ENCODE data around the gene SULF2.

The SULF2 gene

DNA sequence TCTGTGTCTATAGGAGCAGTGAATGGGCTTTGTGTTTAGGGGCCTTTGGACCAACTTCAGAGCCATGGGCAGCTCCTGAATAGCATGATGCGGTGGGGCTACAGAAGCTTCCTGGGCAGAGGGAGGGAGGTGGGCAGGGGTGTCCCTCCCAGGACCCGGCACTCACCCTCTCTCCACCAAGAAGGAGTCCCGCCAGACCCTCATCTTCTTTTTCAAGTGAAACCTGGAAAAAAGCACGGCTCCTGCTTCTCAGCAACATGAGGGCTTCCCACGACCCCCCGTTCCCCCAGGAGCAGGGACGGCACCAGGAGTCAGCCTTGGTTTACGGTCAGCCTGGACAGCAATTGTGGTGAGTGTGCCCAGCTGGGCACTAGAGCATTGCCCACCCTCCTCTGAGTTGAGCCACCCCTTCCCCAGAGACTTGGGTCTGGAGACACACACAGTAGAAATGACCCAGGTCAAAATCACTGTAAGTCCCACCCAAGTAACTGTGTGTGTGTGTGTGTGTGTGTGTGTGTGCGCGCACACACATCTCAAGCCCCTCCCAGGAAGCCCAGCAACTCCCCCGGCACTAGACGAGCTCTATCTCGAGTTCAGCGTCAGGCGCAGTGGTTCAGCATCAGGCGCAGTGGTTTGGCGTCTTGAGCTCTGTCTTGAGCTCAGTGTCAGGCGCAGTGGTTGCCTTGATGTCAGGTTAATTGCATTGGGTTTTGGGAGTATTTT, 108.2 kb downstream of the SULF2 start:
- Mint-ChIP-seq H3K4me1 (ENCODE audit: low read depth) (no peaks in the 10 kb centered on the region), H3K4me3 (no peak overlapping the region), H3K9me3 (ENCODE audit: low read depth) (no peaks in the 10 kb centered on the region), H3K36me3 (no peaks in the 10 kb centered on the region), H3K27me3 (no peaks in the 10 kb centered on the region), H3K27ac (peak overlapping the region; percentile 5)

DNA sequence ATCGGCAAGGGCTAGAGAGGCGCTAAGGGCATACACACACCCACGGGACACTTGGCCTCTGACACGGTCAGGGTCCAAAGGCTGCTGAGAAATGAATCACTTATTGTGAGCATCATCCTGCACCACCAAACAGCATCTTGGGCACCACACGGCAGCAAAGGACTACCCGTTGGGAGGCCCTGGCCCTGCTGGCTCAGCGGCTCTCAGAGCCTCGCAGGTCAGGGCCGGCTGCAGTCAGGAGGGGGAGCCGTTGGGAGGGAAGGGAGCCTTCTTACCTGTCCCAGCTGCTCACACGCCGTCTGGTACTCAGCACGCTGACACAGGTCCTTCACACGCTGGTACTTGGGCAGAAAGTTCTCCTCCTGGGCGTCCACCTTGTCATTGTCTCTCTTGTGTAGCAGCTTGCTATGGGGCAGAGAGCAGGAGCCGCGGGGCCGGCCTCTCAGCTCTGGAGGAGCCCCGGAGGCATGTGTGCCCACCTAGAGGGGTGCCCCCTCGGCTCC, 109.0 kb downstream of the SULF2 start:
- no peaks in the 10 kb centered on the region for H3K4me1 Mint-ChIP-seq (ENCODE audit: low read depth)
- H3K27ac Mint-ChIP-seq = no peak overlapping the region
- H3K9me3 Mint-ChIP-seq (ENCODE audit: low read depth) = no peaks in the 10 kb centered on the region
- H3K27me3 Mint-ChIP-seq = no peaks in the 10 kb centered on the region
- no peak overlapping the region for H3K4me3 Mint-ChIP-seq
- no peaks in the 10 kb centered on the region for H3K36me3 Mint-ChIP-seq

DNA sequence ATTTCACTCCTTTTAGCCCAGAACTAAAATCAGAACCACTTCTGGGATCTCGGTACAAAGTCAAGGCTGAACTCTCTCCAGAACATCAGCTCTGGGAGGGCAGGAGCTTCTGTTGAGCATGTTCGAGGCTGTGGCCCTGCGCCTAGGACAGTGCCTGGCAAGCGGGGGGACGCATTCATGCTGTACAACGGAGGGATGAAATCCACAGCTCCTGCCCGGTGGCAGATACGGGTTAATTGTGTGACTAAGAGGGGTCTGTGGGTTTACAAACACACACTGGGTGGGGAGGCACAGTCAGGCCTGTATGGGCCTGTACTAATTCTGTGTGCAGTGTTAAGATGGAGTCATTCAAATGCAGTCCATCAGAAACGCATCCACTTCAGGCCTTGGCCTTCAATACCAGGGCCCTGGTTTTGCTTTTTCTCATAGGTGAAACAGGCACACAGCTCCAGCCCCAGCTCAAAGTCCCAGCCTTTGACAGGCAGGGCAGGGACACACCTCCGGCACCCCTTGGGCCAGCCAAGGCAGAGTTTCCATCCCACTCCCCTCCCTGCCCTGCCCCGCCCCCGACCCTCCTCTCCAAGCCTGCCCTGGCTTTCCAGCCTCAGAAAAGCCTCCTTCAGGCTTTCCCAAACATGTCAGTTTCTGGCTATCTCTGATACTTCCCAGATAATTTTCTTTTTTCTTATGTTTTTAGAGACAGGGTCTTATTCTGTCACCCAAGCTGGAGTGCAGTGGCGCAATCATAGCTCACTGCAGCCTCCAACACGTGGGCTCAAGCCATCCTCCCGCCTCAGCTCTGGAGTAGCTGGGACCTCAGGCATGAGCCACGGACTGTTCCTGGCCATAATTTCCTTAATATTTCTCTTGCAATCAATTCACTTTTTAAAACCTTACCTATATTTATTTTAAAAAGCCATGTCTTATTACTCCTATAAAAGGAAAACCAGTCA, 109.8 kb downstream of the SULF2 start:
- H3K27me3 Mint-ChIP-seq = no peaks in the 10 kb centered on the region
- H3K9me3 Mint-ChIP-seq (ENCODE audit: low read depth) = no peaks in the 10 kb centered on the region
- no peak overlapping the region for H3K27ac Mint-ChIP-seq
- no peaks in the 10 kb centered on the region for H3K4me1 Mint-ChIP-seq (ENCODE audit: low read depth)
- H3K36me3 Mint-ChIP-seq = no peaks in the 10 kb centered on the region
- H3K4me3 Mint-ChIP-seq = no peak overlapping the region

DNA sequence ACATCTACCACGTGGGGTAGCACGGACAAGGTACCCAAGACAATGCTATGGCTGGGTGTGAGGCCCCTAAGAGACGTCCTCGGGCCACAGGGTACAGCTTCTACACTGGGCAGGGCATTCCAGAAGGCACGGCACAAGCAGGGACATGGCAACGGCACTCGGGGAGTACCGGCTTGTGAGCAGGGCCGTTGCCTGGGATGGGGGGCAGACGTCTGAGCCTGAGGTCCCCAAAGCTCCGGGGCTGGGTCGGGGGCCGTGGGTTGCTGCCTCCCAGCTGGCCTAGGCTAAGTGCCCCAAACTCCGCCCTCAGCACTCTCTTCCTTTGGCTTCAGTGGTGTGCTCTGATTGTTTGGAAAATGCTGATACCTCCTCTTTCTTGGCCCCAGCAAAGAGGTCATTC, 110.6 kb downstream of the SULF2 start:
- H3K27ac Mint-ChIP-seq = no peak overlapping the region
- H3K9me3 Mint-ChIP-seq (ENCODE audit: low read depth) = no peaks in the 10 kb centered on the region
- H3K27me3 Mint-ChIP-seq = no peaks in the 10 kb centered on the region
- H3K4me3 Mint-ChIP-seq = no peak overlapping the region
- no peaks in the 10 kb centered on the region for H3K36me3 Mint-ChIP-seq
- H3K4me1 Mint-ChIP-seq (ENCODE audit: low read depth) = no peaks in the 10 kb centered on the region

DNA sequence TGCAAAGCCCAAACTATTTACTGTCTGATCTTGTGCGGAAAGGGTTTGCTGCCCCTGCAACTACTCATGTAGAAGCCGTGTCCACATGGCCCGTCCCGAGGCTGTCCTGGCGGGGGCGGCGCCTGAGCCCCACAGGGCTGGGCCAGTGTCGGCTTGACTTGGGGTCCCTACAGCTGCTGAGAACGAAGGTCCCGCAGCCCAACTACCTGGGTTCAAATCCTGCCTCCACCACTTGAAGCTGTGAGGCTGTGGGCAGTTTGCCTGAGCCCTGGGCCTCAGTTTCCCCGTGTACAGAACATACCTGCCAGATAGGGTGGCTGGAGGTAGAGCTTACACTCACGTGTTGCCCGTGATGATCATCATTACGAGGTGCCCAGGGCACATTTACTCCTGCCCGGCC, 111.1 kb downstream of the SULF2 start:
- no peaks in the 10 kb centered on the region for H3K27me3 Mint-ChIP-seq
- no peaks in the 10 kb centered on the region for H3K4me1 Mint-ChIP-seq (ENCODE audit: low read depth)
- H3K4me3 Mint-ChIP-seq = no peak overlapping the region
- H3K9me3 Mint-ChIP-seq (ENCODE audit: low read depth) = no peaks in the 10 kb centered on the region
- no peak overlapping the region for H3K27ac Mint-ChIP-seq
- no peaks in the 10 kb centered on the region for H3K36me3 Mint-ChIP-seq

DNA sequence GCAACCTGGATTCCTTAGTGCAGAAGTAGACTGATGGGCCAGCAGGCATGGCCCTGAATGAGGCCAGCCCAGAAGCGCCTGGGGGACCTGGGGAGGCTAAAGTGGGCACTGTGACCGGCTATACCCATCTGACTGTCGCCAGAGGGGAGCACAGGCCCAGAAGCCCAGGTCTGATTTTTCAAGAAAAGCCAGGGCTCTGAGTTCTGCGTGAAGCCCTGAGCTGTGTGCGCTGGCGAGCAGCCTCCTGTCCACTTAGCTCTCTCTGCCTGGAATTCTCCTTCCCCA, 111.7 kb downstream of the SULF2 start:
- no peak overlapping the region for H3K4me3 Mint-ChIP-seq
- H3K4me1 Mint-ChIP-seq (ENCODE audit: low read depth) = no peaks in the 10 kb centered on the region
- H3K27me3 Mint-ChIP-seq = no peaks in the 10 kb centered on the region
- peak overlapping the region; percentile 58 for H3K27ac Mint-ChIP-seq
- no peaks in the 10 kb centered on the region for H3K9me3 Mint-ChIP-seq (ENCODE audit: low read depth)
- H3K36me3 Mint-ChIP-seq = no peaks in the 10 kb centered on the region

DNA sequence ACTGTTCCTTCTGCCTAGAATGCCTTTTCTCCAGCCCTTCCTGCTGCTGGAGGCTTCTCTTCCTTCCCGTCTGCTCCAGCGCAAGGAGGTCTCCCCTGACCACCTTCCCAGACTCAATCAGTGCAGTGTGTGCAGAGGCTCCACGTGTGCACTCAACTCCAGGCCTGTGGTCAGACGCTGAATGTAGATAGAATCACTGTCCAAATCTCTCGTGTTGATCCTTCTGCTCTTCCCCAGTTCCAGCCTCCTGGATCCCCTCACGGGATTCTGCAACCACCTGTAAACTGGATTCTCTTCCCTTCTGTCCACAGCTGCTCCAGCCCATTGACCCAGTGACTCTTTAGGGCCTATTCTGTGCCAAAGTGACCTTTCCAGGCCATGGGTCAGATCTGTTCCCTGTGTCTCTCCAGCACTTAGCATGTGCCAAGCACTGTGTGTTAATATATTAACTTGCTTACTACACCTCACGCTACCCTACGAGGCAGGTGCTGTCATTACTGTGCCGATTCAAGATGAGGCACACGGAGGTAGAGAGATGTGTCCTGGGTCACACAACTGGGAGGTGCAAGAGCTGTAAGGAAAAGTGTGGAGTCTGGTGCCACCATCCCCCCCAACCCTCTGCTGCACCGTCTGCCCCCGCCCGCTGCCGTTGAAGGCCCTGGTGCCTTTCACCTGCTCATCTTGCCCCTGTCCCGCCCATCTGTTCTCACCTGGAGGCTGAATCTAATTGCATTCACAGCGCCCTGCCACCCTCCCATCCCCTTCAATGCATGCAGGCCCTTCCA, 112.2 kb downstream of the SULF2 start:
- peak overlapping the region; percentile 6 for H3K27ac Mint-ChIP-seq
- no peaks in the 10 kb centered on the region for H3K36me3 Mint-ChIP-seq
- H3K9me3 Mint-ChIP-seq (ENCODE audit: low read depth) = no peaks in the 10 kb centered on the region
- no peak overlapping the region for H3K4me3 Mint-ChIP-seq
- no peaks in the 10 kb centered on the region for H3K27me3 Mint-ChIP-seq
- H3K4me1 Mint-ChIP-seq (ENCODE audit: low read depth) = no peaks in the 10 kb centered on the region

DNA sequence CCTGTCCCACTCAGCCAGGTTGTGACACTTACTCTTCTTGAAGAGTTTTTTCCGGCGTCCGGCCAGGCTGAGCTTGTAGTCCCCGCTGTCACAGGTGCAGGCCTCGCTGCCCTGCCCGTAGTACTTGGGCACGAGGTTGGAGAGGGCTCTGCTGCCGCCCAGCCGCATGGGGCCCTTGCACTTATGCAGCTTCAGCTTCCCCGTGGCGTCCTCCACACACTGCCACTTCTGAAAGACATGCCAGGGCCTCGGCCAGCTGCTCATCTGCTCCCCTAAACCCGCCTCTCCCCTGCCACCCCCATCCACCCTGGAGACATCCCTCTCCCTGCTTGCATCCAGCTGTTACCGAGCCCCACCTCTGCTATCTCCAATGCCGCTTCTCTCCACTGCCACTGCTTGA, 113.1 kb downstream of the SULF2 start:
- Mint-ChIP-seq H3K27me3 (no peaks in the 10 kb centered on the region), H3K4me1 (ENCODE audit: low read depth) (no peaks in the 10 kb centered on the region), H3K36me3 (no peaks in the 10 kb centered on the region), H3K4me3 (no peak overlapping the region), H3K9me3 (ENCODE audit: low read depth) (no peaks in the 10 kb centered on the region), H3K27ac (peak overlapping the region; percentile 2)

DNA sequence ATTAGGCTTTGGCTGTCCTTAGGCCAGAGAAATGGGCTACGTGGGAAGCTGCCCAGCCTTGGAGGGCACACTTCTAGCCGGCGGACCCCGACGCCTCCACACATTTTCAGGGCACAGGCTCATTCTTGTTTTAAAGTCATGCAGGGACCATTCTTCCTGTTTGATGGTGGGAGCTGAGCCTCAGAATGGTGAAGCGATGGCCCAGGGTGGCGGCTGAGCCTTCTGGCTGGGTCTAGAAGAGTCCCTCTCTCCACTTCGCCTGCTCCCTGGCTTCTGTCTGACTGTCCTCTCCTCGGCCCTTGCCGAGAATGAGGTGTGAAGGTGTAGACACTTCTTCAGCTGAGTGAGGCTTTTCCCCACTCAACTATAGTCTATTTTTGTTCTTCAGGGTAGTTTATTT, 114.4 kb downstream of the SULF2 start:
- Mint-ChIP-seq H3K4me3 (no peak overlapping the region), H3K27ac (no peak overlapping the region), H3K27me3 (no peaks in the 10 kb centered on the region), H3K4me1 (ENCODE audit: low read depth) (no peaks in the 10 kb centered on the region), H3K9me3 (ENCODE audit: low read depth) (no peaks in the 10 kb centered on the region), H3K36me3 (no peaks in the 10 kb centered on the region)

DNA sequence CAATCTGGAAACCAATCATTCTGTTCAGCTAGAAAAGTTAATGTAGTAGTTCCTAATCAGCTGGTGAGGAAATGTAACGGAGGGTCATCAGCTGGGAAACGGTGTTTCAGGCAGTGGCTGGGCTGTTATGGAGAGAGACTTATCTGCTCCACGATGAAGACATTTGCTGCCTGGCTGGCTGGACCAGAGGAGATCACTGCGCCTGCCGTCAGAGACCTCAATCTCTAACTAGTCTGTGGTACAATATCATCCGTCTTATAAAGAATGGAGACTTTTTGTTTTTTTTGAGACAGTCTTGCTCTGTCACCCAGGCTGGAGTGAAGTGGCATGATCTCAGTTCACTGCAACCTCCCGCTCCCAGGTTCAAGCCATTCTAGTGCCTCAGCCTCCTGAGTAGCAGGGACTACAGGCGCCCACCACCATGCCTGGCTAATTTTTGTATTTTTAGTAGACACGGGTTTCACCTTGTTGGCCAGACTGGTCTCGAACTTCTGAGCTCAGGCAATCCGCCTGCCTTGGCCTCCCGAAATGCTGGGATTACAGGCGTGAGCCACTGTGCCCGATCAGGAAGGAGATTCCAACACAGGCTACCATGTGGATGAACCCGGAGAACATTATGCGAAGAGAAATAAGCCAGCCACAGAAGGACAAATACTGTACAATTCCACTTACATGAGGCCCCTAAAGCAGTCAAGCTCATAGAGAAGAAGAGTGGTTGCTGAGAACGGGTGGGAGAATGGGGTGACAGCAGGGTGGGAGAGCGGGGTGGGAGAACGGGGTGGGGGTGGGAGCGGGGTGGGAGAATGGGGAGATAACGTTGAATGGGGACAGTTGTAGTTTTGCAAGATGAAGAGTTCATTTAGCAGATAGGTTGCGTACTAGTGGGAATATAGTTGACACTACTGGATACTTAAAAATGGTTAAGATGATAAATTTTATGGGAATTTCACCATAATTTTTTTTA, 115.1 kb downstream of the SULF2 start:
- peak overlapping the region; percentile 47 for H3K27ac Mint-ChIP-seq
- H3K36me3 Mint-ChIP-seq = no peaks in the 10 kb centered on the region
- no peak overlapping the region for H3K4me3 Mint-ChIP-seq
- no peaks in the 10 kb centered on the region for H3K9me3 Mint-ChIP-seq (ENCODE audit: low read depth)
- H3K4me1 Mint-ChIP-seq (ENCODE audit: low read depth) = no peaks in the 10 kb centered on the region
- no peaks in the 10 kb centered on the region for H3K27me3 Mint-ChIP-seq

DNA sequence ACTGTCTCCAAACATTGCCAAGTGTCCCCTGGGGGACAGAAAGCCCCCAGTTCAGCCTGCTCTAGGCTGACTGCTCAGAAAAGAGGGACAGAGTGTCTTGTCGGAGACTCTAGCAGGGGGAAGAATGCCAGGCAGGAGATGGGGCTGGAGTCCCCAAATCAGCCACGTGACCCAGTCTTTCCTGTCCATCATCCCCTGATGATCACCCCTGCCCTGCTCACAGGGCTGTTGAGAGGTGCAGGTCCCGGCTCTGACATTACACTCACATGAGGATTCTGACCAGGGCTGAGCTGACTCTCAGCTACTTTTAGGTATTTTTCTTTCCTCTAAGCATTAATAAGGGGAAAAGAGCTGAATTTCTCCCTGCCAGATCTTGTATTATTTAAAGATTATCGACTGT, 115.8 kb downstream of the SULF2 start:
- no peaks in the 10 kb centered on the region for H3K27me3 Mint-ChIP-seq
- H3K36me3 Mint-ChIP-seq = no peaks in the 10 kb centered on the region
- H3K4me1 Mint-ChIP-seq (ENCODE audit: low read depth) = no peaks in the 10 kb centered on the region
- no peaks in the 10 kb centered on the region for H3K9me3 Mint-ChIP-seq (ENCODE audit: low read depth)
- no peak overlapping the region for H3K4me3 Mint-ChIP-seq
- peak overlapping the region; percentile 46 for H3K27ac Mint-ChIP-seq

DNA sequence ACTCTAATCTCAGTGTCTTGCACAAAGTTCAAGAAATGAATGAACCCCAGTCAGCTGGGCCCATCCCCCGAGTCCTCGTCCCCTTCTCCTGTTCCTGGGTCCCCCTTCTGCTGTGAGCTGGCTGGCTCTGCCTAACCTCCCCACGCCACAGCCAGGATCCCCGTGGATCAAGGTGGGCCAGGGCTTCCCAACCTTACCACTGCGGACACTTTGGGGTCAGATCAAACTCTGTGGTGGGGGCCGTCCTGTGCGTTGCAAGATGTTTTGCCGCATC, 116.2 kb downstream of the SULF2 start:
- no peaks in the 10 kb centered on the region for H3K4me1 Mint-ChIP-seq (ENCODE audit: low read depth)
- H3K36me3 Mint-ChIP-seq = no peaks in the 10 kb centered on the region
- H3K27ac Mint-ChIP-seq = peak overlapping the region; percentile 66

DNA sequence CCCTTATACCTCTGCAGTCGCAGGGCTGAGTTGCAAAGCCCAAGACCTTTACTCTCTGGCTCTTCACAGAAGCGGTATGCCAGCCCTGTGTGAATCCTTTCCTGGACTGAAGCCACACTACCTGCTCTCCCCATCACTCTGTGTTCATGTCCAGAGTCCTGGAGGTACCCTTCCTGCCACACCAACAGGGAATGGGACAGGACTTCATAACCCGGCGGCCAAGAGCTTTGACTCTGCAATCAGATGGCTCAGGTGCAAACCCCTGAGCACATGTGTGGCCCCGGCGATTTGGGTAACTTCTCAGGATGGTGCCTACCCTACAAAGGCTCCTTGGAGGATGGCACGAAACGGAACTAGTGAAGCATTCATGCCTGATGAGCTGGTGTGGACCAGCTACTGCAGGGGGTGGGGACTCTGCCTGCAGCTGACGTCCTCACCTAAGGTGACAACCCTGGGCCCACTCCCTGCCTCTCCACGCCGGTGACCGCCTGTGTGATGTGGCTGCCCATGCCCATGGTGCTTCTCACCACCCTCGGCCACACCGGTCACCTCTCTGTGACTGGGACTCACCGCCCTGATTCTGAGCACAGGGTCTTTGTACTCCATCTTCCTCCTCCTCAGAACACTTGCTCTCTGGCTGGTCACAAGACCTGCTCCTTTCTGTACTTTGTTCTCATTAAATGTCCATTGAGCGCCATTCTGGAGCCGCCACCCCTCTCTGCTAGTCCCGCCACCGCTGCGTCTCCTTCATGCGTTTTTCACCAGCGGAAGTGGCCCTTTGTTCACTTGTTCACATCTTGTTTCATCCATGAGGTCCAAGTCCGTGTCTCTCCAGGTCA, 116.7 kb downstream of the SULF2 start:
- Mint-ChIP-seq H3K27me3 (no peaks in the 10 kb centered on the region), H3K9me3 (ENCODE audit: low read depth) (no peaks in the 10 kb centered on the region), H3K36me3 (no peaks in the 10 kb centered on the region), H3K4me1 (ENCODE audit: low read depth) (peaks cover 4% of the 10 kb centered on the region), H3K4me3 (no peak overlapping the region), H3K27ac (peak overlapping the region; percentile 66)

More for the DNA sequence above, 116.2 kb downstream of the SULF2 start:
- Mint-ChIP-seq H3K27me3 (no peaks in the 10 kb centered on the region), H3K4me3 (no peak overlapping the region), H3K9me3 (ENCODE audit: low read depth) (no peaks in the 10 kb centered on the region)

Data from activated naive CD8-positive, alpha-beta T cell (primary cell).